Effector memory CD4-positive, alpha-beta T cell (primary cell): ENCODE results near the gene MVB12B.

Source experiments
- DNase-seq, 3 donors: peaks; one replicate each; pipeline ENCODE4 v3.0.0-alpha.2; 2020
- H3K27ac ChIP-seq: 2 replicates; pipeline ENCODE4 v1.7.0; 2013; ENCODE audit warnings: mild to moderate bottlenecking, low read length, moderate library complexity; ENCODE audit not compliant: insufficient read depth, poor library complexity, severe bottlenecking
- H3K27me3 ChIP-seq: replicated peaks from 2 replicates; pipeline ENCODE4 v1.7.0; 2013; ENCODE audit warnings: mild to moderate bottlenecking, low read length; ENCODE audit not compliant: insufficient read depth, control insufficient read depth, poor library complexity, severe bottlenecking
- H3K36me3 ChIP-seq: 2 replicates; pipeline ENCODE4 v1.7.0; 2013; ENCODE audit warnings: mild to moderate bottlenecking, low read length, moderate library complexity; ENCODE audit not compliant: control insufficient read depth, insufficient read depth
- H3K4me1 ChIP-seq: 2 replicates; pipeline ENCODE4 v1.7.0; 2013; ENCODE audit warnings: low read length, mild to moderate bottlenecking; ENCODE audit not compliant: control insufficient read depth, insufficient read depth, poor library complexity, severe bottlenecking
- H3K4me3 ChIP-seq: 2 replicates; pipeline ENCODE4 v1.7.0; 2013; ENCODE audit warnings: low read length, low read depth, mild to moderate bottlenecking; ENCODE audit not compliant: insufficient read depth, poor library complexity, severe bottlenecking
- H3K9me3 ChIP-seq: 2 replicates; pipeline ENCODE4 v1.7.0; 2013; ENCODE audit warnings: mild to moderate bottlenecking, low read length, moderate library complexity; ENCODE audit not compliant: control insufficient read depth

Gene MVB12B

DNA sequence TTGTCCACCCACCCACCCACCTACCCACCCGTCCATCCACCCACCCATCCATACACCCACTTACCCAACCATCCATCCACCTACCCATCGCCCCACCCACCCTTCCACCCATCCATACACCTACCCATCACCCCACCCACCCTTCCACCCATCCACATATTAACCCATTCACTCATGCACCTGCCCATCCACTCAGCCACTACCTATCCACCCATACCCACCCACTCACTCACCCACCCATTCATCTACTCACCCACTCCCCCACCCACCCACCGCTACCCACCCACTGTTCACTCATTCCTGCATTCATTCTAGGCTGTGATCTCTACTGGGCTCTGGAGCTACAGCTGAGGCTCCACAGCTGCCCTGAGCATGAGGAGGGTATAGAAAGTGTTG is 169.6 kb downstream of the MVB12B start:
- Histone ChIP-seq H3K9me3 (no peaks in the 10 kb centered on the region), H3K4me1 (peaks cover 5% of the 10 kb centered on the region), H3K27ac (no peak overlapping the region), H3K36me3 (no peaks in the 10 kb centered on the region), H3K4me3 (no peak overlapping the region), H3K27me3 (peaks cover 5% of the 10 kb centered on the region)
- DNase-seq = no peak

DNA sequence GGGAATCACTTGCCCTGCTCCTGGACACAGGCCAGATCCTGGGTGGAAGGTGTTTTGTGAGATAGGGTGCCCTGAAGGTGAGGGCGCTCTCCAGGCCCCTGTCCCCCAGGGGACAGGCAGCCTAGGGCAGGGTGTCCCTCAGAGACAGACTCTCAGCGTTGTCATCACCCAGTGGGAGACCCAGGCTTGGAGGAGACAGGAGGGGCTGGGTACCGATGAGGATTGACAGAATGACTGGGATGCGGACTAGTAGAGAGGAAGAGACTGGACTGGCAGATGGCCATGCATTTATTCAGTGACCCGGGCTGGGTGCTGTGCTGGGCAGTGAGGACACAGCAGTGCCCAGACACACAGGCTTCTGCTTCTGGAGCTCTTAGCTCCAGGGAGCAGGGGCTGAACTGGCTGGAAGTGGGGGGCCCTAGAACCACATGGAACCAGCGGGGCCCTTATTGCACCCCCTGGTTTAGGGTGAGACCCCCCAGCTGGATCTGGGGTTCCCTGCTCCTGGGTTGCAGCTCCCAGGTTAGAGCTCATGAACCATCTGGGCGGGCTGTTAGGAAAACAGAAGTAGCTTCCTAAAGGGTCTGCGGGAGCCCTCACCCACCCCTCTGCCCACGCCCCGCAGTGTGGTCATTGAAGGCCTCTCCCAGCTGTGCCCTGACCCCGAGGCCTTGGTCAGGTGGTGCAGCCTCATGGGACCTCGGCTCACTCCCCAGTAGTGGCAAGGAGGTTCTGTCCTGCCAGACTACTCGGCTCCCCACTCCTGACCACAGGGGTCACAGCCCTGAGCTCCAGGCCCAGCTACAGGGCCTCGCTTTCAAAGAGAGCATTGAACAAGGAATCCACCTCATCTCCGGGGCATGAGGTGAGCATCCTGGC is 170.4 kb downstream of the MVB12B start:
- peaks cover 5% of the 10 kb centered on the region for H3K4me1 ChIP-seq
- no peaks in the 10 kb centered on the region for H3K9me3 ChIP-seq
- no peak overlapping the region for H3K4me3 ChIP-seq
- DNase-seq = no peak
- H3K27ac ChIP-seq = no peak overlapping the region
- peaks cover 5% of the 10 kb centered on the region for H3K27me3 ChIP-seq
- no peaks in the 10 kb centered on the region for H3K36me3 ChIP-seq

GRCh38 chr9:126497660-126498275 is 171.1 kb downstream of the MVB12B start:
- Histone ChIP-seq H3K4me1 (peaks cover 5% of the 10 kb centered on the region), H3K27me3 (peaks cover 5% of the 10 kb centered on the region), H3K9me3 (no peaks in the 10 kb centered on the region), H3K4me3 (no peak overlapping the region), H3K27ac (no peak overlapping the region), H3K36me3 (no peaks in the 10 kb centered on the region)
- no peak for DNase-seq

GRCh38 chr9:126498331-126498730 is 171.7 kb downstream of the MVB12B start:
- Histone ChIP-seq H3K27me3 (peaks cover 5% of the 10 kb centered on the region), H3K4me3 (no peak overlapping the region), H3K4me1 (peaks cover 5% of the 10 kb centered on the region), H3K36me3 (no peaks in the 10 kb centered on the region), H3K9me3 (no peaks in the 10 kb centered on the region), H3K27ac (no peak overlapping the region)
- DNase-seq = no peak

DNA sequence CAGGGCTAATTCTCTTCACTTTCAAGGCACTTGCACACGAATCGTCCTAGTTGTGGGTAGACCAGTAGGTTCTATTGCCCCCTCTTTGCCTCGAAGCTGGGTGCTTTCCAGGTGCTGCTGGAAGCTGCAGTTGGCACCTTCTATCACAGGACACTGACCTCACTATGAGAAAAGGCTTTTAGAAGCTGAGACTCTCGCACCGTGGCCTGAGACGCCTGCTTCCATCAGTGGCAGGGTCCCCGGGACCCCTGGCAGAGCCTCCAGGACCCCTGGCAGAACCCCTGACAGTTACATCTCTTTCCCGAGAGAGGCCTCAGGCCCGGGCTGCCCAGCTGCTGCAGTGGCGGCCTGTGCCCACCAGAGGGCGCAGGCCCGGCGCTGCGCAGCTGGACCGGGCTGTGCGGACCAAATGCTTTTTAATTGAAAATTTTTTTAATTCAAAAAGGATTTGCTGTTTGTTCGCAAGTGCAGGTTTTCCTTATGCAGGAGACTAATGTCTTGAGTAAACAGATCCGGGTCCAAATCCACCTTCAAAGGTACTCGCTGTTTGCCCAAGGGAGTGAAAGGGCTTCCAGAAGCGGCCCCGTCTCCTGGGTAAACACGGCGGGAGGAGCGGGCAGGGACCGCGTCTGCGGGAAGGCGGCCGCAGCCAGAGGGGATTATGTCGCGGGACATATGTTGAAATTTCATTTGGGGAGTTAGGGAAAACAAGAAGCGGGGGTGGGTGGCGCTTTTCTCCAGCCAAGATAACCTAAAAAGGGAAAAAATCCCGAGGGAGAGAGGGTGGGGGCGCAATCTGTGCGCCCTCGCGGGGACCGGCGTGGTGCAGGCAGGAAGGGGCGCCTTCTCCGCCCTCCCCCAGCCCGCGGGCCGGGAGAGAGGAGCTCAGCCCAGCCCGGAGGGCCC is 172.6 kb downstream of the MVB12B start:
- peak in 1 of 3 donors; percentile 23 for DNase-seq
- H3K27me3 ChIP-seq = peaks cover 5% of the 10 kb centered on the region
- H3K9me3 ChIP-seq = no peaks in the 10 kb centered on the region
- no peak overlapping the region for H3K27ac ChIP-seq
- H3K4me3 ChIP-seq = peak overlapping the region; percentile 50
- no peaks in the 10 kb centered on the region for H3K36me3 ChIP-seq
- peaks cover 5% of the 10 kb centered on the region for H3K4me1 ChIP-seq

GRCh38 chr9:126499911-126500599 is 173.4 kb downstream of the MVB12B start:
- H3K27me3 ChIP-seq = peaks cover 5% of the 10 kb centered on the region
- peak overlapping the region; percentile 50 for H3K4me3 ChIP-seq

DNA sequence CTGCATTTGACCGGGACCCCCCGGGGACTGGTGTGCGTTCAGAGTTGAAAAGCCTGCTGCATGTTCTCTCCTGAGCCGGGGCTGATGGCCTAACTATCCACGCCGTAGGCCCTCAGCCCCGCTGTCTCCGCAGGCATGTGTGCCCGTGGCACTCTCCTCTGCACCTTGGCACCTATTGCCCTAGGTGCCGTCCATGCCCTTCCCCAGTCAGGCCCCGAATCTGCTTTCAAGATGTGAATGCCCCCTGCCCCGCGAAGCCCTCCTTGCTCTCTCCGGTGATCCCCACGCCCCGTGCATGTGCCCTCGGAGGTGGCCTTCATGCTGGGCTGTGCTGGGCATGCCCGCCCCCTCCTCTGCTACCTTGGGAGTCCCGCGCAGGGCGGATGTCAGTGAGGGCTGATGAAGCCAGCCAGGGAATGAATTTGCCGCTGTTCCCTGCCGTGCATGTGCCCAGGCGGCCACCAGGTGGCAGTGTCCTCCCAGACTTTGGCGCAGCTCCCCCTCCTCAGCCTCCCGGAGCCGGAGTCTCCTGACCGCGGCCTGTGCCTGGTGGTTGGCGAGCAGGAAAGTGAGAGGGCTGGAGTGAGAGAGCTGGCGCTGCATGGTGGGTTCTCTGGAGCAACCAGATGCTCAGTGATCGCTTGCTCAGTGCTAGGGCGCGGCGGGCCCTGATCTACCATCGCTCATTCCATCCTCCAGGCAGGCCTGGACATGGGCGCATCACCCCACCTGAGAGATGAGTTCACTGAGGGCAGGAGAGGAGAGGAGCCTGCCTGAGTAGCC is 174.2 kb downstream of the MVB12B start:
- Histone ChIP-seq H3K9me3 (no peaks in the 10 kb centered on the region), H3K36me3 (no peaks in the 10 kb centered on the region), H3K27me3 (peaks cover 5% of the 10 kb centered on the region), H3K4me3 (no peak overlapping the region), H3K27ac (no peak overlapping the region), H3K4me1 (peaks cover 5% of the 10 kb centered on the region)
- DNase-seq = peak; percentile 34 to 58 (median 43)

More at GRCh38 chr9:126499911-126500599, 173.4 kb downstream of the MVB12B start:
- no peak for DNase-seq
- Histone ChIP-seq H3K36me3 (no peaks in the 10 kb centered on the region), H3K9me3 (no peaks in the 10 kb centered on the region), H3K27ac (no peak overlapping the region), H3K4me1 (peaks cover 5% of the 10 kb centered on the region)

GRCh38 chr9:126501383-126502331 is 175.0 kb downstream of the MVB12B start:
- Histone ChIP-seq H3K4me3 (no peak overlapping the region), H3K4me1 (peaks cover 5% of the 10 kb centered on the region), H3K27me3 (peaks cover 5% of the 10 kb centered on the region), H3K9me3 (no peaks in the 10 kb centered on the region), H3K36me3 (no peaks in the 10 kb centered on the region), H3K27ac (no peak overlapping the region)
- no peak for DNase-seq
